KOPT-K1 (cell line): ENCODE results near the gene CLCNKA.
"Not testable (repeated sequence)": the region's sequence is repeated elsewhere in the genome, so short reads cannot be mapped to it uniquely, and the experiment has no call there.

Experiments
- H3K27ac ChIP-seq: fragments of 200-600 bp; sonication (generic); 2 replicates; pipeline ENCODE4 v1.5.1; 2016; ENCODE audit warnings: antibody characterized with exemption, mild to moderate bottlenecking, low read depth, low read length; ENCODE audit not compliant: poor library complexity, severe bottlenecking
- H3K36me3 ChIP-seq: fragments of 200-600 bp; sonication (generic); 2 replicates; pipeline ENCODE4 v1.5.1; 2017; ENCODE audit warnings: antibody characterized with exemption, mild to moderate bottlenecking, low read length, moderate library complexity; ENCODE audit not compliant: insufficient read depth
- H3K9me3 ChIP-seq: fragments of 200-600 bp; sonication (generic); 2 replicates; pipeline ENCODE4 v1.5.1; 2017; ENCODE audit warnings: antibody characterized with exemption, low read length, mild to moderate bottlenecking; ENCODE audit not compliant: insufficient read depth, poor library complexity, severe bottlenecking

The CLCNKA gene

DNA sequence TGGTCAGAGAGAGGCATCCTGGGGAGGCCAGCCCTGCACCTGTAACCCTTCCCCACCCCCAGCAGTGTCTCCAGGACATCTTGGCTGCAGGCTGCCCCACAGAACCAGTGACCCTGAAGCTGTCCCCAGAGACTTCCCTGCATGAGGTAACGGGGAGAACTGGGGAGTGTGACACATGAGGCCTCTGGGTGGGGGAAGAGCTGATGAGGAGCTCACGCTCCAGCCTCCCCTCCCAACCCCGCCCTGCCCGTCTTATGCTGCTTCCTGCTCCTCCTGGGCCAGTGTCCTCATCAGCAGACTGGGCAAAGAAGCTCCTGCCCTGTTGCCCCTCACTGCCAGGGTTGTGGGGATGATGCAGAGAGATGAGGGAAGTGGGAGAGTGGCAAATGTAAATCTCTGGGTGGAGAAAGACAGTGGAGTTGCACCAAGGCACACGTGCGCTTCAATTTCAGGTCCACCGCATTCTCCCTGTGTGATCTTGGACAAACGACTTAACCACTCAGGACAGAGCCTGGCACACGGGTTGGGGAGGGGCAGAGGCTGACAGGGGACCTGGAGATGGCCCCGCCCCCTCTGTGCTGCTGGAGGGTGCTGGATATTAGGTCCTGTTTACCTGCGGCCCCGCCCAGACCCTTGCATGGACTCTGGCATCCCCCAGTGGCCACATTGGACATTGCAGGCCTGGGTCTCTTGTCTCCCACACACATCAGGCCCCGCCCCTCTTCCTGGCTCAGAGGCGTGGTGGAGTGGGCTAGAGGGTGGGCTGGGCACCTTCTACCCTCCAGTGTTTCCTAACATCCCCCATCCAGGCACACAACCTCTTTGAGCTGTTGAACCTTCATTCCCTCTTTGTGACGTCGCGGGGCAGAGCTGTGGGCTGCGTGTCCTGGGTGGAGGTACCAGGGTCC, 34.0 kb downstream of the CLCNKA start:
- H3K9me3 ChIP-seq: no peaks in the 10 kb centered on the region
- no peak overlapping the region for H3K27ac ChIP-seq
- H3K36me3 ChIP-seq: no peaks in the 10 kb centered on the region

GRCh38 chr1:16056521-16056912, 34.7 kb downstream of the CLCNKA start:
- H3K9me3 ChIP-seq, H3K27ac ChIP-seq, H3K36me3 ChIP-seq: not testable (repeated sequence)

DNA sequence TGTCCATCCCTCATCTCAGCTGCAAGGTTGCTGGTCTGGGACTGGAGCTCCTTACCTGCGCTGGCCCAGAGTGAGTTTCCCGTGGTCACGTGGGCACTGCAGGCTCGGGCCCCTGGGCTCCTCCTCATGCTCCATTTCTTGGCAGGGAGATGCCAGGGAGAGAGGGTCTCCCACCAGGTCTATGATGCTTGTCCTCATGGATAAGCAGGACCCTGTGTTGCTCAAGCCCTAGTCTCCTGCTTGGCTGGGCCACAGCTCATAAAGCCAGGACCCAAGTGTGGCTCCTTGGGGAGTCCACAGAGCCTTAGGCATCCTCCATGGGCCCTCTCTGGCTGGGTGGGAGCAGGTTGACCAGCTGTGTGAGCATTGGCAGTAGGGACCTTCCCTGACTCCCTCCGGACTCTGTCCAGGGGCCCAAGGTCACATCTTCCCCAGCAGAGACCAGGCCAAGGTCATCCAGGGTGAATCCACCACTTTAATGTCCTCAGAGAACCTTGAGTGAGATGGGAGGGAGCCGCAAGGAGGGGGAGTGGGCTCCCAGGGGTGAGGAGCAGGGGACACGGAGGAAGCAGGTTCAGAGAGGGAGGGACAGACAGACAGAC, 35.6 kb downstream of the CLCNKA start:
- not testable (repeated sequence) for H3K36me3 ChIP-seq, H3K27ac ChIP-seq, H3K9me3 ChIP-seq

- H3K36me3 ChIP-seq, H3K27ac ChIP-seq, H3K9me3 ChIP-seq: not testable (repeated sequence)
Observed at GRCh38 chr1:16058394-16059120, 36.7 kb downstream of the CLCNKA start.

DNA sequence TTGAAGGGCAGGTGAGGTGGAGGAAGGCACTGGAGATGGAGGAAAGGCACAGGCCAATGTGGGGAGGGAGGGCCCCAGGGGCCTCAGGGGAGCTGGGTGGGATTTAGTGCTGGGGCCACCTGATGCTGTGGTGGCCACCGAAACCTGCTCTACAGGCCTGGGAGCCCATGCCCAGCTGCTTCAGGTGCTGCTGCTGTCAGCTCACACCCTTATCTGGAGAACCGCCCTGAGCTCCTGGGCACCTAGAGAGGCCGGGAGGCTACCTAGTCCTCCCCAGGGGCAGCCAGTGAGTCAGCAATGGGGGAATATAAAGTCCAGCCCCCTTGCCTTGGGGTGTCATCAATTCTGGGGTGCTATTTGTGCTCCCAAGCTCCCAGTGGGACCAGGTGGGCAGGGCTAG, 39.4 kb downstream of the CLCNKA start:
- no peaks in the 10 kb centered on the region for H3K36me3 ChIP-seq
- no peak overlapping the region for H3K27ac ChIP-seq

GRCh38 chr1:16061989-16062686, 40.3 kb downstream of the CLCNKA start:
- not testable (repeated sequence) for H3K9me3 ChIP-seq, H3K27ac ChIP-seq, H3K36me3 ChIP-seq

More for the DNA sequence above, 39.4 kb downstream of the CLCNKA start:
- H3K9me3 ChIP-seq: no peaks in the 10 kb centered on the region

- not testable (repeated sequence) for H3K9me3 ChIP-seq, H3K36me3 ChIP-seq, H3K27ac ChIP-seq
Observed at GRCh38 chr1:16062687-16063075, 40.8 kb downstream of the CLCNKA start.

DNA sequence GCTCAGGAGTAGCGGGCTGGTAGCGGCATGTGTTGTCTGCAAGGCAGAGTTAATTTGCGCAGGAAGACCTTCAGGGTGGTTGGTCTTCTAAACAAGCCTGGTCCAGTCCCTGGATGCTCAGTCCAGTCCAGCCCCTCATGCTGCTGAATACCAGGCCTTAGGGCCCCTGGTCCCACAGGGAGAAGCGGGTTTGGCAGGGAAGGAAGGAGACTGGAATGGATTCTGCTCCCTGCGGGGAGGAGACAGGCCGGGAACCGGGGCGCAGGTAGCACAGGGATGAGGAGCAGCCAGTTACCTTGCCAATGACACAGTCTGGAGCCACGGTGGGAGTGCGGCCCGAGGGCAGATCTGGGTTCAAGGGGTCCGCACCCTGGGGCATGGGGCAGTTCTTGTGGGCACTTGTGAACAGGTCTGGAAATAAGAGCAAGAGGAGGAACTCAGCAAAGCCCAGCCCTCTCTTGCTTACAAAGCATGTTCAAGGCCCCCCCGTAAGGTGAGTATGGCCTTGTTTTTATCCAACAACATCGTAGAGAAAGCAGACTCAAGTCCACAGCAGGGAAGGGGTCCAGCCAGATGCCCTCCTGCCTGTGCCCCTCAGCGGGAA, 41.5 kb downstream of the CLCNKA start:
- H3K36me3 ChIP-seq: no peaks in the 10 kb centered on the region
- H3K9me3 ChIP-seq: no peaks in the 10 kb centered on the region
- H3K27ac ChIP-seq: no peak overlapping the region

DNA sequence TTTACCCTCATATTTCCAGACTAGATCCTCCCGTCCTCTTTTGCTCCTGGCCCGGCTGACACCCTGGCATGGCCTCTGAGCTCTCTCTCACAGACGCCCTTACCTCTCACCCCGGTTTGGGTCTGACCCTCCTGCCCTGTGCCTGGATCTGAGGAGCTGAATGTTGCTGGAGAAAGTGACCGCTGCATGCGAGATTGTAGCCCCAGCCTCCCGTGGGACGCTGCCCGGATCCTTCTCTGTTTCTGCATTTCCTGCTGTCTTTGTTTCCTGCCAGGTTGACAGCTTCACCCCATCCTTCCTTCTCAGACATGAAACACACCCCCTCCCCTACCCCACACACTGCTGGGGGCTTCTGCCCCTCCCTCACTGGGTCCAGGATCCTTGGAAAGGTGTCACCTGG, 42.1 kb downstream of the CLCNKA start:
- Histone ChIP-seq H3K9me3 (no peaks in the 10 kb centered on the region), H3K36me3 (no peaks in the 10 kb centered on the region), H3K27ac (no peak overlapping the region)

DNA sequence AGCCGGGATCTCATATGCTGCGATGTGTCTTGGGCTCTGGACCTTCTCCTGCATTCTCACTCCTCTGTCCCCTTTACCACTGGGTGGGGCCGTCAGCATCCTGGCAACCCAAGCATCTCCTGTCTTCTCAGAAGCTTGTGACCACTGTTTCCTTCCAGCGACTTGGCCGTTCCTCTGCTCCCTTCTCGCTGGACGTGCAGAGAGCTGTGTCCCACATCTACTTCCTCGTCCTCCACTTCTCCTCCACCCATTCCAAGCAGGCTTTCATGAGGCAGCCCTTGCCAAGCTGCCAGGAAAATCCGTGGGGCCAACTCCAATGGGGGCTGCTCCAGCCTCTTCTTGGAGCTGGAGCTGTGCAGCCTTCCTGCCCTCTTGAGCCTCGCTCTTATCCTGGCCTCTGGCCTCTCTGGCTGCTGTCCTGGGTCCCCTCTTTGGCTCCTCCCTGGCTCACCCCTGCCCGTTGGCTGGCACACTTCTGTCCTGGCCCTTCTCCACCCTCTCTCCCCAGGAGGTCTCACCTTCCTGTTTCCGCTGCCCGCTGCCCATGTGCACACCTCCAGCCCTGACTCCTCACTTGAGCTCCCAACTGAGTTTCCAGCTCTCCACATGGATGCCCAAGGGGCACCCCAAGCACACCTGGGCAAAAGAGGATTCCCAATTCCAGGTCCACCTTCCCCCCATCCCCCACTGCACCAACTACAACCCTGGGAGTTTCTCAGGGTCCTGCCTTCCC, 42.9 kb downstream of the CLCNKA start:
- Histone ChIP-seq H3K36me3 (no peaks in the 10 kb centered on the region), H3K27ac (no peak overlapping the region), H3K9me3 (no peaks in the 10 kb centered on the region)

DNA sequence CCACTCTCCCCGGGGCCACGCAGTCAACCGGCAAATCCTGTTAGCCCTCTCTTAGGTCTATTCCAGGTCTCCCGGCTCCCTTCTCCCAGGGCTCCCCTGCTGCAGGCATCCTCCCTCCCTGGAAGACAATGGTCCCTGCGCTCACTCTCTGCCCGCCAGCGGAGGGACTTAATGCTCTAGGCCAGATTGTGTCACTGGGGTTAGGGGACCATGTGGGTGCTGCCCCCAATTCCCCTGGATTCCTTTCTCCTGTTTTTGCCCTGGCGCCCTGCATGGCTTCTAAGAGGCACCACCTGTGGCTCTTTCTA, 43.4 kb downstream of the CLCNKA start:
- Histone ChIP-seq H3K36me3 (no peaks in the 10 kb centered on the region), H3K27ac (no peak overlapping the region), H3K9me3 (no peaks in the 10 kb centered on the region)

GRCh38 chr1:16066245-16066644, 44.4 kb downstream of the CLCNKA start:
- Histone ChIP-seq H3K36me3 (no peaks in the 10 kb centered on the region), H3K27ac (no peak overlapping the region), H3K9me3 (no peaks in the 10 kb centered on the region)

DNA sequence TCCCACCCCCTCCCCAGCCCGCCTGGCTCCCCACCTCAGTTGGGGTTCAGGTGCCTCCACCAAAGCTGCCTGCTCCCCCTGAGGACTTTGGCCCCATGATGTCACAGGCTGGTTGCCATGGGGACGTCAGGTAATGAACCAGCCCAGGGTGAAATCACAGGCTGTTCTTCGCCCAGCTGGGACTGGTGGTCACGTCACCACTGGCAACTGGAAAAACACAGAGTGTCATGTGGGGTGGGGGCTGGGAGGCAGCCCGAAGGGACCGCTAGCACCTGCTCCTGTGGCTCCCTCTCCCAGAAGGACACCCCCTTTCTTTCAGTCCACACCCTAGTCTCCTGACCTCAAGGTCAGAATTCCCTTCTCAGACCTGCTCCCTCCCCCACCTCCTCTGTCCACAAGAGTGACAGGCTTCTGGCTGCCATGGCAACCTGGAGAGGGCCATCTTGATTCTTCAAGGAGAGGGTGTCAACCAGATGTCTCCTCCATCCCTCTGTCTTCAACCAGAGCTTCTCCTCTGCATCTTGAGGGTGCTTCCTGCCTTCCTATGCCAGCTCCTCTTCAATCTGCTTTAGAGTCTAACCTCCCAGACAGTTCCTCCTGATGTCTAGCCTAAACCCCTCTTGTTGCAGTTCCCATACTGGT, 45.4 kb downstream of the CLCNKA start:
- no peaks in the 10 kb centered on the region for H3K36me3 ChIP-seq
- no peaks in the 10 kb centered on the region for H3K9me3 ChIP-seq
- no peak overlapping the region for H3K27ac ChIP-seq

GRCh38 chr1:16067933-16068332, 46.1 kb downstream of the CLCNKA start:
- H3K27ac ChIP-seq: no peak overlapping the region
- H3K36me3 ChIP-seq: no peaks in the 10 kb centered on the region

More at GRCh38 chr1:16067933-16068332, 46.1 kb downstream of the CLCNKA start:
- H3K9me3 ChIP-seq: no peaks in the 10 kb centered on the region
